Fibroblast of lung (primary cell): ENCODE measurements around the gene PCYT1A. TPM values are rescaled to one million over a fixed set of nuclear protein-coding genes. Genes with fewer than 3 reads are reported as not detected.

ENCODE experiments used
- DNase-seq, 2 donors: peaks; one replicate each; pipeline versions ENCODE4 v3.0.0 to v3.0.0-alpha.2; 2010; ENCODE audit warnings: low read depth in 2 of 2
- H2AFZ ChIP-seq: 2 replicates; pipeline ENCODE4 v1.5.1; 2012; ENCODE audit warnings: low read length, control low read depth, inconsistent platforms
- H3K27ac ChIP-seq: 2 replicates; pipeline ENCODE4 v1.5.1; 2011; ENCODE audit warnings: low read length, control low read depth; ENCODE audit not compliant: insufficient read depth
- H3K27me3 ChIP-seq: 2 replicates; pipeline ENCODE4 v1.5.1; 2011; ENCODE audit warnings: mild to moderate bottlenecking, low read length; ENCODE audit not compliant: control insufficient read depth, insufficient read depth
- H3K36me3 ChIP-seq: 2 replicates; pipeline ENCODE4 v1.5.1; 2011; ENCODE audit warnings: low read length; ENCODE audit not compliant: control insufficient read depth, insufficient read depth
- H3K4me1 ChIP-seq: 2 replicates; pipeline ENCODE4 v1.5.1; 2011; ENCODE audit warnings: low read length; ENCODE audit not compliant: control insufficient read depth, insufficient read depth; ENCODE audit errors: extremely low read depth
- H3K4me2 ChIP-seq: 2 replicates; pipeline ENCODE4 v1.5.1; 2011; ENCODE audit warnings: low read length, control low read depth; ENCODE audit not compliant: insufficient read depth; ENCODE audit errors: extremely low read depth
- H3K4me3 ChIP-seq, 4 experiments: fragments of 200-600 bp in 1 of 4; sonication (generic) in 1 of 4; replicated peaks in 1 of 4; 2 replicates each; pipeline ENCODE4 v1.5.1; 2011 to 2016; ENCODE audit warnings: low read length in 4 of 4, low read depth in 3 of 4, mild to moderate bottlenecking in 3 of 4, control low read depth in 2 of 4, inconsistent platforms in 1 of 4, mixed read lengths in 1 of 4; ENCODE audit not compliant: insufficient read depth in 1 of 4; ENCODE audit errors: control extremely low read depth in 1 of 4
- H3K79me2 ChIP-seq: 2 replicates; pipeline ENCODE4 v1.5.1; 2012; ENCODE audit warnings: mild to moderate bottlenecking, low read length, inconsistent platforms; ENCODE audit not compliant: control insufficient read depth, insufficient read depth
- H3K9ac ChIP-seq: 2 replicates; pipeline ENCODE4 v1.5.1; 2011; ENCODE audit warnings: mild to moderate bottlenecking, low read length, control low read depth; ENCODE audit not compliant: insufficient read depth
- H3K9me3 ChIP-seq: 2 replicates; pipeline ENCODE4 v1.5.1; 2012; ENCODE audit warnings: low read depth, low read length; ENCODE audit not compliant: control insufficient read depth, insufficient read depth
- H4K20me1 ChIP-seq: 2 replicates; pipeline ENCODE4 v1.5.1; 2011; ENCODE audit warnings: low read length; ENCODE audit not compliant: control insufficient read depth, insufficient read depth; ENCODE audit errors: extremely low read depth
- CTCF ChIP-seq, 2 donors: IDR thresholded peaks in 1 of 2; conservative IDR thresholded peaks in 1 of 2; 1 replicate in 1 of 2; 2 replicates in 1 of 2; pipeline ENCODE4 v1.5.1; 2011 to 2012; ENCODE audit warnings: low read length in 2 of 2, control low read depth in 1 of 2, inconsistent platforms in 1 of 2, low read depth in 1 of 2, mild to moderate bottlenecking in 1 of 2
- EZH2 ChIP-seq: IDR thresholded peaks from 2 replicates; pipeline ENCODE4 v1.5.1; 2012; ENCODE audit warnings: low read length, control low read depth, mild to moderate bottlenecking; ENCODE audit errors: missing control alignments
- polyA plus RNA-seq, 2 donors: library from polyadenylated mRNA; depleted of rRNA in 1 of 2; stranded (reverse) in 1 of 2; unstranded in 1 of 2; fragments of >200 nt; gene quantifications; 2 replicates each; pipeline ENCODE4 v1.2.1, GENCODE V29; 2011 to 2012; ENCODE audit warnings: missing spikeins in 1 of 2
- total RNA-seq: library from RNA; depleted of rRNA; stranded (reverse); fragments of >200 nt; gene quantifications from 2 replicates; pipeline ENCODE4 v1.2.1, GENCODE V29; 2014

The PCYT1A gene
- total and polyA plus RNA-seq, 2 donors (not counting 1 experiment from before 2014, with no cell fraction given) = 68.9 to 73.8 TPM

GRCh38 chr3:196255776-196256175 lies 31.8 kb downstream of the PCYT1A start:
- no peaks in the 10 kb centered on the region for H3K27me3 ChIP-seq
- H3K4me2 ChIP-seq = no peak overlapping the region
- H3K9me3 ChIP-seq = no peaks in the 10 kb centered on the region
- H3K4me3 ChIP-seq = no peak overlapping the region
- no peak for DNase-seq
- no peaks in the 10 kb centered on the region for H3K4me1 ChIP-seq
- no peak overlapping the region for H2AFZ ChIP-seq
- no peaks in the 10 kb centered on the region for H4K20me1 ChIP-seq
- TF ChIP-seq EZH2 (no peak), CTCF (conservative IDR thresholded peaks at IDR 0.05 in 1 of 2, IDR thresholded peaks at IDR 0.05 in 1 of 2; ENCODE audit: low read depth in 1 of 2, low read length in 2 of 2) (no peak)
- H3K9ac ChIP-seq = no peak overlapping the region
- H3K36me3 ChIP-seq = no peaks in the 10 kb centered on the region
- H3K79me2 ChIP-seq = peaks cover 1% of the 10 kb centered on the region
- no peak overlapping the region for H3K27ac ChIP-seq

GRCh38 chr3:196254376-196255283 lies 32.9 kb downstream of the PCYT1A start:
- Histone ChIP-seq H3K4me2 (no peak overlapping the region), H3K79me2 (peaks cover 2% of the 10 kb centered on the region), H3K27me3 (no peaks in the 10 kb centered on the region), H3K4me1 (no peaks in the 10 kb centered on the region), H3K27ac (no peak overlapping the region), H3K9ac (no peak overlapping the region), H3K9me3 (no peaks in the 10 kb centered on the region), H2AFZ (no peak overlapping the region), H3K36me3 (no peaks in the 10 kb centered on the region), H3K4me3 (no peak overlapping the region), H4K20me1 (no peaks in the 10 kb centered on the region)
- no peak for DNase-seq
- no peak for TF ChIP-seq CTCF (conservative IDR thresholded peaks at IDR 0.05 in 1 of 2, IDR thresholded peaks at IDR 0.05 in 1 of 2; ENCODE audit: low read depth in 1 of 2, low read length in 2 of 2)
- no peak for TF ChIP-seq EZH2

- no peak for DNase-seq
- Histone ChIP-seq H3K9ac (no peak overlapping the region), H4K20me1 (no peaks in the 10 kb centered on the region), H3K27ac (no peak overlapping the region), H3K4me2 (no peak overlapping the region), H3K4me1 (no peaks in the 10 kb centered on the region), H3K36me3 (peaks cover 7% of the 10 kb centered on the region), H3K79me2 (peaks cover 4% of the 10 kb centered on the region), H3K4me3 (no peak overlapping the region), H3K9me3 (no peaks in the 10 kb centered on the region), H2AFZ (no peak overlapping the region), H3K27me3 (no peaks in the 10 kb centered on the region)
- TF ChIP-seq EZH2 (no peak), CTCF (conservative IDR thresholded peaks at IDR 0.05 in 1 of 2, IDR thresholded peaks at IDR 0.05 in 1 of 2; ENCODE audit: low read depth in 1 of 2, low read length in 2 of 2) (no peak)
These were observed 35.6 kb downstream of the PCYT1A start for GRCh38 chr3:196251918-196252317.
